Upper lobe of left lung (tissue), 4 donors: ENCODE data around the gene KCNK15.

Experiments used
- CTCF ChIP-seq, 6 experiments: fragments of 450-650 bp in 4 of 6; fragments of 200-600 bp in 2 of 6; sonication (generic) in 2 of 6; IDR thresholded peaks; one replicate each; pipeline ENCODE4 v1.5.1; 2016 to 2019; ENCODE audit warnings: antibody characterized with exemption in 6 of 6
- POLR2AphosphoS5 ChIP-seq, 2 donors: sonication (generic); formaldehyde crosslinking; IDR thresholded peaks; one replicate each; pipeline ENCODE4 v1.5.1; 2017; ENCODE audit warnings: antibody characterized with exemption in 2 of 2

GRCh38 chr20:44745122-44745597 is 505 bp upstream of the KCNK15 start:
- TF ChIP-seq CTCF (IDR thresholded peaks at IDR 0.05), result no peak
- no peak for TF ChIP-seq POLR2AphosphoS5 (IDR thresholded peaks at IDR 0.05)
